HepG2 (cell line): ENCODE data around the gene TRPC4AP. TPM values are rescaled to one million over a fixed set of nuclear protein-coding genes. Genes with fewer than 3 reads are reported as not detected.
A peak's percentile ranks its signal among the peaks of the same experiment; 100 is the strongest.

ENCODE experiments used
- ATAC-seq: fragments of 200-7000 bp; cut with Tn5 transposase; 3 replicates; pipeline ENCODE4 v1.9.1; 2020; ENCODE audit warnings: mild to moderate bottlenecking, moderate library complexity
- BruUV-seq: library from RNA; stranded (reverse); fragments of 400-500 nt; replicated peaks from 2 replicates; lab custom pipeline; 2021; lab: Mats Ljungman, UMichigan
- CTCF ChIA-PET: fragments of 300-600 bp; formaldehyde crosslinking; extraction: SDS; loops from one replicate; lab custom pipeline; 2021; ENCODE audit warnings: low total read pairs, inconsistent platforms, low intra/inter-chr PET ratio; lab: Yijun Ruan, JAX
- POLR2A ChIA-PET: fragments of 350-600 bp; sonication (Branson Sonifier 250); formaldehyde crosslinking; loops from one replicate; lab custom pipeline; 2020; ENCODE audit warnings: antibody characterized with exemption, inconsistent platforms; lab: Yijun Ruan, JAX
- DNase-seq: peaks from one replicate; pipeline ENCODE4 v3.0.0-alpha.2; 2015; ENCODE audit warnings: low spot score
- FAIRE-seq: peaks from 3 replicates; lab custom pipeline; 2011; peaks lifted over from hg19 to GRCh38; lab: Jason Lieb, UNC
- H2AFZ ChIP-seq: one replicate; pipeline ENCODE4 v1.6.1; 2011; ENCODE audit warnings: low read length, inconsistent platforms
- H3K27ac ChIP-seq: fragments of 300-600 bp; 3 replicates; pipeline ENCODE4 v1.8.0; 2011; ENCODE audit warnings: mixed run types, mild to moderate bottlenecking, mixed read lengths, low read length, inconsistent platforms; ENCODE audit not compliant: insufficient read depth; ENCODE audit errors: extremely low read length
- H3K27me3 ChIP-seq, 2 experiments: fragments of 200-600 bp in 1 of 2; 2 replicates in 1 of 2; 3 replicates in 1 of 2; pipeline versions ENCODE4 v1.6.0 to v1.8.0; 2011; ENCODE audit warnings: low read length in 2 of 2, mild to moderate bottlenecking in 2 of 2, moderate library complexity in 2 of 2, inconsistent platforms in 1 of 2; ENCODE audit not compliant: insufficient read depth in 2 of 2, control insufficient read depth in 1 of 2
- H3K36me3 ChIP-seq, 2 experiments: fragments of 200-600 bp in 1 of 2; replicated peaks in 1 of 2; 2 replicates in 1 of 2; 3 replicates in 1 of 2; pipeline versions ENCODE4 v1.5.1 to v1.8.0; 2011; ENCODE audit warnings: low read length in 2 of 2, inconsistent platforms in 1 of 2; ENCODE audit not compliant: insufficient read depth in 2 of 2, control insufficient read depth in 1 of 2
- H3K4me1 ChIP-seq: 2 replicates; pipeline ENCODE4 v1.5.1; 2012; ENCODE audit warnings: low read length, inconsistent platforms; ENCODE audit not compliant: insufficient read depth
- H3K4me2 ChIP-seq: 2 replicates; pipeline ENCODE4 v1.6.0; 2011; ENCODE audit warnings: low read depth, low read length, inconsistent platforms
- H3K4me3 ChIP-seq, 3 experiments: fragments of 200-600 bp in 1 of 3; sonication (generic), shearing (Covaris generic) in 1 of 3; replicated peaks in 1 of 3; 2 replicates each; pipeline ENCODE4 v1.5.1; 2011 to 2016; ENCODE audit warnings: low read length in 3 of 3, inconsistent platforms in 2 of 3, low read depth in 2 of 3, mild to moderate bottlenecking in 2 of 3, control low read depth in 1 of 3, mixed read lengths in 1 of 3; ENCODE audit not compliant: insufficient read depth in 1 of 3
- H3K79me2 ChIP-seq: one replicate; pipeline ENCODE4 v1.6.1; 2011; ENCODE audit warnings: low read length, inconsistent platforms; ENCODE audit not compliant: insufficient read depth
- H3K9ac ChIP-seq: 2 replicates; pipeline ENCODE4 v1.6.0; 2011; ENCODE audit warnings: mild to moderate bottlenecking, low read depth, low read length, inconsistent platforms; ENCODE audit not compliant: insufficient read depth
- H3K9me3 ChIP-seq: 2 replicates; pipeline ENCODE4 v1.5.1; 2012; ENCODE audit warnings: mild to moderate bottlenecking, low read length
- H4K20me1 ChIP-seq: 2 replicates; pipeline ENCODE4 v1.6.0; 2011; ENCODE audit warnings: inconsistent platforms, mild to moderate bottlenecking, low read length, moderate library complexity; ENCODE audit not compliant: insufficient read depth
- BHLHE40 ChIP-seq: IDR thresholded peaks from 2 replicates; pipeline ENCODE4 v1.6.1; 2011; ENCODE audit warnings: low read length, improper control_type of control experiment
- HNRNPLL ChIP-seq: fragments of 200-400 bp; formaldehyde crosslinking; IDR thresholded peaks from 2 replicates; pipeline ENCODE4 v1.6.1; 2017; ENCODE audit warnings: mild to moderate bottlenecking, low read depth, low read length; ENCODE audit not compliant: poor library complexity, severe bottlenecking
- HOXA3 ChIP-seq: sonication (generic); formaldehyde crosslinking; IDR thresholded peaks from 2 replicates; pipeline ENCODE4 v1.5.0; 2020; ENCODE audit warnings: missing genetic modification reagents
- MAFF ChIP-seq: IDR thresholded peaks from 2 replicates; pipeline ENCODE4 v1.6.1; 2011; ENCODE audit warnings: low read depth, low read length, improper control_type of control experiment
- MAFK ChIP-seq, 2 experiments: IDR thresholded peaks in 1 of 2; conservative IDR thresholded peaks in 1 of 2; 2 replicates each; pipeline ENCODE4 v1.6.1; 2011; ENCODE audit warnings: improper control_type of control experiment in 2 of 2, low read length in 2 of 2
- MXI1 ChIP-seq: IDR thresholded peaks from 3 replicates; pipeline ENCODE4 v1.6.1; 2012; ENCODE audit warnings: low read depth, low read length, inconsistent platforms, borderline replicate concordance
- ZBTB26 ChIP-seq: IDR thresholded peaks from 2 replicates; pipeline ENCODE4 v1.6.1; 2016; ENCODE audit warnings: missing compliant biosample characterization, missing genetic modification reagents, borderline replicate concordance
- ZNF687 ChIP-seq: sonication (generic); formaldehyde crosslinking; IDR thresholded peaks from 2 replicates; pipeline ENCODE4 v1.5.1; 2020; ENCODE audit warnings: mild to moderate bottlenecking, missing genetic modification reagents, moderate library complexity
- ZSCAN9 ChIP-seq: IDR thresholded peaks from 2 replicates; pipeline ENCODE4 v1.6.1; 2016; ENCODE audit warnings: borderline replicate concordance
- WGBS: methylation state at CpG from one replicate; pipeline ENCODE4 v1.1.6; 2017; ENCODE audit warnings: low lambda C conversion rate; 5-methylcytosine and 5-hydroxymethylcytosine counted together
- in situ Hi-C: cut with HindIII; loops from 2 replicates; pipeline ENCODE4 v1.10.0; 2017; ENCODE audit warnings: low pct_unique_long_range_greater_than_20kb; ENCODE audit not compliant: extremely low pct_ligation_motif_present
- intact Hi-C: fragments of 100-400 bp; cut with micrococcal nuclease; formaldehyde crosslinking; loops from one replicate; pipeline ENCODE4 v1.10.0; 2022; ENCODE audit not compliant: unreplicated experiment
- polyA plus RNA-seq, 8 experiments: library from polyadenylated mRNA; depleted of rRNA in 3 of 8; stranded (reverse) in 7 of 8; unstranded in 1 of 8; fragments of >200 nt; fragmentation: Illumina TruSeq in 4 of 8; extraction: Trizol in 4 of 8; gene quantifications; 2 replicates each; pipeline versions ENCODE4 v1.2.1 to v1.2.3, GENCODE V29; 2011 to 2016; ENCODE audit warnings: low read depth in 4 of 8, missing spikeins in 1 of 8, mixed read lengths in 1 of 8; ENCODE audit not compliant: insufficient read depth in 1 of 8
- total RNA-seq, 5 experiments: library from RNA; depleted of rRNA; stranded (reverse); fragments of >200 nt; fragmentation: Illumina TruSeq; extraction: Trizol; gene quantifications; 2 replicates each; pipeline ENCODE4 v1.2.3, GENCODE V29; 2016; ENCODE audit warnings: low read depth in 1 of 5
- TF ChIP-seq, protein P1 (sequence below): sonication (generic); formaldehyde crosslinking; IDR thresholded peaks from 2 replicates; pipeline ENCODE4 v1.4.0; 2020; ENCODE audit warnings: missing genetic modification reagents
- TF ChIP-seq, protein P2 (sequence below): sonication (generic); formaldehyde crosslinking; IDR thresholded peaks from 2 replicates; pipeline ENCODE4 v1.4.0; 2020; ENCODE audit warnings: mild to moderate bottlenecking, missing genetic modification reagents

TRPC4AP gene
- total and polyA plus RNA-seq, 2 of the 13 experiments (the other 11 are each of a cell fraction or from before 2014, with no cell fraction given) = 136 to 137 TPM

GRCh38 chr20:34980543-34981233 is 111.9 kb downstream of the TRPC4AP start:
- Histone ChIP-seq H3K36me3 (no peaks in the 10 kb centered on the region), H3K9ac (no peak overlapping the region), H3K79me2 (no peaks in the 10 kb centered on the region), H3K4me1 (peaks cover 27% of the 10 kb centered on the region), H3K27ac (no peak overlapping the region), H3K9me3 (no peaks in the 10 kb centered on the region), H3K4me2 (peak overlapping the region; percentile 5; the same call in 1 of the 2 replicates), H3K27me3 (peaks cover 17 to 28% of the 10 kb centered on the region in 2 experiments), H4K20me1 (no peaks in the 10 kb centered on the region), H2AFZ (no peak overlapping the region), H3K4me3 (no peak overlapping the region)
- ChIA-PET POLR2A (no interaction called here), CTCF (no interaction called here)
- DNase-seq (no peak), FAIRE-seq (peak; percentile 15), ATAC-seq (no peak)
- WGBS = 80% methylated on average over 22 of the region's 22 CpGs
- intact Hi-C loops = no loop called here
- no TSS peak for BruUV-seq
- in situ Hi-C loops = no loop called here
- 0 out of 2 replicates have a peak, but pooled peaks have one; percentile 37 for TF ChIP-seq HOXA3 (CRISPR knock-in tag)
- 0 out of 3 replicates have a peak, but pooled peaks have one; percentile 12 for TF ChIP-seq MXI1
- peak; percentile 81 for TF ChIP-seq BHLHE40
- TF ChIP-seq, protein P1, sequence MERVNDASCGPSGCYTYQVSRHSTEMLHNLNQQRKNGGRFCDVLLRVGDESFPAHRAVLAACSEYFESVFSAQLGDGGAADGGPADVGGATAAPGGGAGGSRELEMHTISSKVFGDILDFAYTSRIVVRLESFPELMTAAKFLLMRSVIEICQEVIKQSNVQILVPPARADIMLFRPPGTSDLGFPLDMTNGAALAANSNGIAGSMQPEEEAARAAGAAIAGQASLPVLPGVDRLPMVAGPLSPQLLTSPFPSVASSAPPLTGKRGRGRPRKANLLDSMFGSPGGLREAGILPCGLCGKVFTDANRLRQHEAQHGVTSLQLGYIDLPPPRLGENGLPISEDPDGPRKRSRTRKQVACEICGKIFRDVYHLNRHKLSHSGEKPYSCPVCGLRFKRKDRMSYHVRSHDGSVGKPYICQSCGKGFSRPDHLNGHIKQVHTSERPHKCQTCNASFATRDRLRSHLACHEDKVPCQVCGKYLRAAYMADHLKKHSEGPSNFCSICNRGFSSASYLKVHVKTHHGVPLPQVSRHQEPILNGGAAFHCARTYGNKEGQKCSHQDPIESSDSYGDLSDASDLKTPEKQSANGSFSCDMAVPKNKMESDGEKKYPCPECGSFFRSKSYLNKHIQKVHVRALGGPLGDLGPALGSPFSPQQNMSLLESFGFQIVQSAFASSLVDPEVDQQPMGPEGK (CRISPR knock-in tag) = peak; percentile 51; the same call in 1 of the 2 replicates
- TF ChIP-seq, protein P2, sequence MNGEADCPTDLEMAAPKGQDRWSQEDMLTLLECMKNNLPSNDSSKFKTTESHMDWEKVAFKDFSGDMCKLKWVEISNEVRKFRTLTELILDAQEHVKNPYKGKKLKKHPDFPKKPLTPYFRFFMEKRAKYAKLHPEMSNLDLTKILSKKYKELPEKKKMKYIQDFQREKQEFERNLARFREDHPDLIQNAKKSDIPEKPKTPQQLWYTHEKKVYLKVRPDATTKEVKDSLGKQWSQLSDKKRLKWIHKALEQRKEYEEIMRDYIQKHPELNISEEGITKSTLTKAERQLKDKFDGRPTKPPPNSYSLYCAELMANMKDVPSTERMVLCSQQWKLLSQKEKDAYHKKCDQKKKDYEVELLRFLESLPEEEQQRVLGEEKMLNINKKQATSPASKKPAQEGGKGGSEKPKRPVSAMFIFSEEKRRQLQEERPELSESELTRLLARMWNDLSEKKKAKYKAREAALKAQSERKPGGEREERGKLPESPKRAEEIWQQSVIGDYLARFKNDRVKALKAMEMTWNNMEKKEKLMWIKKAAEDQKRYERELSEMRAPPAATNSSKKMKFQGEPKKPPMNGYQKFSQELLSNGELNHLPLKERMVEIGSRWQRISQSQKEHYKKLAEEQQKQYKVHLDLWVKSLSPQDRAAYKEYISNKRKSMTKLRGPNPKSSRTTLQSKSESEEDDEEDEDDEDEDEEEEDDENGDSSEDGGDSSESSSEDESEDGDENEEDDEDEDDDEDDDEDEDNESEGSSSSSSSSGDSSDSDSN (CRISPR knock-in tag) = no peak
- 0 out of 2 replicates have a peak, but pooled peaks have one; percentile 12 for TF ChIP-seq ZNF687 (CRISPR knock-in tag)
- 0 out of 4 replicates have a peak, but pooled peaks of 1 of the 2 experiments have one; percentile 15 for TF ChIP-seq MAFK (conservative IDR thresholded peaks at IDR 0.05 in 1 of 2, IDR thresholded peaks at IDR 0.05 in 1 of 2; ENCODE audit: low read length in 2 of 2)
- no peak for TF ChIP-seq ZSCAN9 (CRISPR knock-in tag)
- peak; percentile 20 for TF ChIP-seq HNRNPLL
- 0 out of 2 replicates have a peak, but pooled peaks have one; percentile 11 for TF ChIP-seq MAFF
- no peak for TF ChIP-seq ZBTB26 (CRISPR knock-in tag)
